GM23248 (cell line): ENCODE results near the gene ADAMTSL2. TPM values are rescaled to one million over a fixed set of nuclear protein-coding genes. Genes with fewer than 3 reads are reported as not detected.

Experiments
- DNase-seq: peaks from one replicate; pipeline ENCODE4 v3.0.0-alpha.2; 2015
- H2AFZ ChIP-seq: fragments of 200-600 bp; sonication (generic); 2 replicates; pipeline ENCODE4 v1.6.1; 2016; ENCODE audit warnings: antibody characterized with exemption
- H3F3A ChIP-seq: fragments of 200-600 bp; sonication (generic); 2 replicates; pipeline ENCODE4 v1.6.1; 2016; ENCODE audit warnings: mild to moderate bottlenecking, antibody characterized with exemption, mixed run types; ENCODE audit not compliant: insufficient read depth
- H3K27ac ChIP-seq: fragments of 200-600 bp; sonication (generic); 2 replicates; pipeline ENCODE4 v1.5.1; 2016; ENCODE audit warnings: mild to moderate bottlenecking
- H3K27me3 ChIP-seq: fragments of 200-600 bp; sonication (generic); replicated peaks from 2 replicates; pipeline ENCODE4 v1.6.1; 2016; ENCODE audit warnings: mild to moderate bottlenecking; ENCODE audit not compliant: insufficient read depth
- H3K36me3 ChIP-seq: fragments of 200-600 bp; sonication (generic); 2 replicates; pipeline ENCODE4 v1.6.1; 2016; ENCODE audit warnings: low read depth, mild to moderate bottlenecking
- H3K4me1 ChIP-seq: fragments of 200-600 bp; sonication (generic); 2 replicates; pipeline ENCODE4 v1.6.1; 2016; ENCODE audit warnings: mild to moderate bottlenecking; ENCODE audit not compliant: insufficient read depth
- H3K4me2 ChIP-seq: fragments of 200-600 bp; sonication (generic); one replicate; pipeline ENCODE4 v1.6.1; 2016; ENCODE audit warnings: mild to moderate bottlenecking; ENCODE audit not compliant: unreplicated experiment
- H3K4me3 ChIP-seq: fragments of 200-600 bp; sonication (generic); 2 replicates; pipeline ENCODE4 v1.5.1; 2016; ENCODE audit warnings: mild to moderate bottlenecking
- H3K79me2 ChIP-seq: fragments of 200-600 bp; sonication (generic); 2 replicates; pipeline ENCODE4 v1.6.1; 2016; ENCODE audit warnings: mild to moderate bottlenecking; ENCODE audit not compliant: insufficient read depth
- H3K9ac ChIP-seq: fragments of 200-600 bp; sonication (generic); 2 replicates; pipeline ENCODE4 v1.6.1; 2016; ENCODE audit warnings: mild to moderate bottlenecking
- H3K9me2 ChIP-seq: fragments of 200-600 bp; sonication (generic); 2 replicates; pipeline ENCODE4 v1.6.1; 2016; ENCODE audit warnings: mixed run types, mild to moderate bottlenecking, moderate library complexity; ENCODE audit not compliant: insufficient read depth
- H3K9me3 ChIP-seq: fragments of 200-600 bp; sonication (generic); one replicate; pipeline ENCODE4 v1.6.1; 2017; ENCODE audit warnings: low read depth
- H4K20me1 ChIP-seq: fragments of 200-600 bp; sonication (generic); 2 replicates; pipeline ENCODE4 v1.6.0; 2016; ENCODE audit not compliant: insufficient read depth
- EZH2 ChIP-seq: fragments of 200-600 bp; sonication (generic); IDR thresholded peaks from 2 replicates; pipeline ENCODE4 v1.6.1; 2018; ENCODE audit warnings: antibody characterized with exemption, mild to moderate bottlenecking; ENCODE audit not compliant: insufficient read depth, poor library complexity, severe bottlenecking
- EZH2phosphoT487 ChIP-seq: fragments of 200-600 bp; sonication (generic); IDR thresholded peaks from 2 replicates; pipeline ENCODE4 v1.6.1; 2018; ENCODE audit warnings: antibody characterized with exemption, moderate library complexity, mild to moderate bottlenecking, low read depth; ENCODE audit not compliant: insufficient read depth
- WGBS, 2 experiments: methylation state at CpG; one replicate each; pipeline ENCODE4 v1.1.6; 2015 to 2017; ENCODE audit warnings: low lambda C conversion rate in 2 of 2, low coverage in 1 of 2; ENCODE audit errors: missing lambda C conversion rate in 2 of 2; 5-methylcytosine and 5-hydroxymethylcytosine counted together
- in situ Hi-C: fragments of 300-500 bp; cut with MboI; formaldehyde crosslinking; loops from 2 replicates; pipeline ENCODE4 v1.15.0; 2020
- polyA plus RNA-seq: library from polyadenylated mRNA; unstranded; fragments of >200 nt; fragmentation: Nextera tagmentation; extraction: Ambion mirVana; gene quantifications from 2 replicates; pipeline ENCODE4 v1.2.1, GENCODE V29; 2016
- total RNA-seq: library from RNA; depleted of rRNA; stranded (reverse); fragments of >200 nt; shearing (Covaris generic); gene quantifications from 2 replicates; pipeline ENCODE4 v1.2.3, GENCODE V29; 2014

The ADAMTSL2 gene
- total and polyA plus RNA-seq, 2 experiments from 2014 or later, result 0.11 TPM; not detected in 1

- no peak overlapping the region for H3K4me3 ChIP-seq
- no peaks in the 10 kb centered on the region for H3F3A ChIP-seq
- H3K27me3 ChIP-seq, result peaks cover 43% of the 10 kb centered on the region
- 81 to 83% methylated on average over 31 of the region's 31 CpGs for WGBS, 2 experiments
- H4K20me1 ChIP-seq, result no peaks in the 10 kb centered on the region
- H2AFZ ChIP-seq, result no peak overlapping the region
- in situ Hi-C loops, result no loop called here
- DNase-seq, result no peak
- H3K4me1 ChIP-seq, result no peaks in the 10 kb centered on the region
- TF ChIP-seq EZH2phosphoT487, result no peak
- H3K27ac ChIP-seq, result no peak overlapping the region
- no peak overlapping the region for H3K9ac ChIP-seq
- H3K36me3 ChIP-seq, result no peaks in the 10 kb centered on the region
- H3K9me2 ChIP-seq, result no peaks in the 10 kb centered on the region
- no peaks in the 10 kb centered on the region for H3K79me2 ChIP-seq
- H3K9me3 ChIP-seq, result no peaks in the 10 kb centered on the region
- H3K4me2 ChIP-seq, result no peak overlapping the region
These were observed 45.3 kb downstream of the ADAMTSL2 start for GRCh38 chr9:133579601-133580418.

GRCh38 chr9:133580419-133580738 lies 45.9 kb downstream of the ADAMTSL2 start:
- no peak for DNase-seq
- no peak for TF ChIP-seq EZH2phosphoT487
- H3K79me2 ChIP-seq, result no peaks in the 10 kb centered on the region

GRCh38 chr9:133581011-133581410 lies 46.5 kb downstream of the ADAMTSL2 start:
- TF ChIP-seq EZH2, result no peak
- no peak for TF ChIP-seq EZH2phosphoT487
- Histone ChIP-seq H3K4me3 (no peak overlapping the region), H3K27me3 (peaks cover 55% of the 10 kb centered on the region), H4K20me1 (no peaks in the 10 kb centered on the region), H3K9ac (no peak overlapping the region), H3K4me1 (no peaks in the 10 kb centered on the region), H3K9me3 (no peaks in the 10 kb centered on the region), H3K9me2 (no peaks in the 10 kb centered on the region), H3K4me2 (no peak overlapping the region), H3K27ac (no peak overlapping the region), H3K79me2 (no peaks in the 10 kb centered on the region), H3K36me3 (no peaks in the 10 kb centered on the region), H2AFZ (no peak overlapping the region), H3F3A (no peaks in the 10 kb centered on the region)
- WGBS, 2 experiments, result 50 to 54% methylated on average over 4 of the region's 4 CpGs
- in situ Hi-C loops, result no loop called here
- no peak for DNase-seq

More at GRCh38 chr9:133580419-133580738, 45.9 kb downstream of the ADAMTSL2 start:
- no peaks in the 10 kb centered on the region for H3K9me3 ChIP-seq
- H3K27me3 ChIP-seq, result peaks cover 48% of the 10 kb centered on the region
- 40 to 46% methylated on average over 6 of the region's 6 CpGs for WGBS, 2 experiments
- H3K36me3 ChIP-seq, result no peaks in the 10 kb centered on the region
- in situ Hi-C loops, result no loop called here
- H3K4me3 ChIP-seq, result no peak overlapping the region
- no peaks in the 10 kb centered on the region for H3F3A ChIP-seq
- no peaks in the 10 kb centered on the region for H4K20me1 ChIP-seq
- no peaks in the 10 kb centered on the region for H3K9me2 ChIP-seq
- no peaks in the 10 kb centered on the region for H3K4me1 ChIP-seq
- H3K9ac ChIP-seq, result no peak overlapping the region
- no peak overlapping the region for H2AFZ ChIP-seq
- H3K4me2 ChIP-seq, result no peak overlapping the region
- no peak overlapping the region for H3K27ac ChIP-seq

- Histone ChIP-seq H3K4me2 (no peak overlapping the region), H3K9ac (no peak overlapping the region), H3K27me3 (peaks cover 62% of the 10 kb centered on the region), H3K27ac (no peak overlapping the region), H3K4me1 (no peaks in the 10 kb centered on the region), H2AFZ (no peak overlapping the region), H3K9me2 (no peaks in the 10 kb centered on the region), H4K20me1 (no peaks in the 10 kb centered on the region), H3K79me2 (no peaks in the 10 kb centered on the region), H3K36me3 (no peaks in the 10 kb centered on the region), H3K9me3 (no peaks in the 10 kb centered on the region), H3F3A (no peaks in the 10 kb centered on the region), H3K4me3 (no peak overlapping the region)
- TF ChIP-seq EZH2phosphoT487, result no peak
- TF ChIP-seq EZH2, result no peak
- DNase-seq, result no peak
- 38 to 41% methylated on average over 19 of the region's 19 CpGs for WGBS, 2 experiments
- in situ Hi-C loops, result no loop called here
These were observed 47.2 kb downstream of the ADAMTSL2 start for GRCh38 chr9:133581513-133582343.
